Neural crest cell (in vitro differentiated cells): ENCODE measurements around the gene WBP2NL. TPM values are rescaled to one million over a fixed set of nuclear protein-coding genes. Genes with fewer than 3 reads are reported as not detected.

ENCODE experiments used
- DNase-seq: peaks from one replicate; pipeline ENCODE4 v3.0.0; 2021; ENCODE audit warnings: low read depth, mixed read lengths, low spot score
- H3K27ac Mint-ChIP-seq: one replicate; pipeline ENCODE4 v1.8.0; 2021; ENCODE audit warnings: mild to moderate bottlenecking, mixed read lengths; ENCODE audit not compliant: unreplicated experiment
- H3K27me3 Mint-ChIP-seq: 2 replicates; pipeline ENCODE4 v1.8.0; 2021; ENCODE audit warnings: low read depth, mild to moderate bottlenecking, mixed read lengths
- H3K36me3 Mint-ChIP-seq: 2 replicates; pipeline ENCODE4 v1.8.0; 2021; ENCODE audit warnings: low read depth, mild to moderate bottlenecking, mixed read lengths
- H3K4me1 Mint-ChIP-seq: 2 replicates; pipeline ENCODE4 v1.8.0; 2021; ENCODE audit warnings: mixed read lengths
- H3K4me3 Mint-ChIP-seq: one replicate; pipeline ENCODE4 v1.8.0; 2021; ENCODE audit warnings: mild to moderate bottlenecking, mixed read lengths
- H3K9me3 Mint-ChIP-seq: 2 replicates; pipeline ENCODE4 v1.8.0; 2021; ENCODE audit warnings: mixed read lengths
- CTCF ChIP-seq: fragments of 200-600 bp; sonication (generic); conservative IDR thresholded peaks from 2 replicates; pipeline ENCODE4 v1.5.0; 2021; ENCODE audit warnings: antibody characterized with exemption, mild to moderate bottlenecking
- total RNA-seq: library from RNA; stranded (reverse); gene quantifications from 2 replicates; pipeline ENCODE4 v1.2.1, GENCODE V29; 2021

Gene WBP2NL
- total RNA-seq, 1 donor from 2014 or later = not detected

GRCh38 chr22:42035256-42035655 is 36.7 kb downstream of the WBP2NL start:
- Mint-ChIP-seq H3K27me3 (peaks cover 23% of the 10 kb centered on the region), H3K36me3 (peaks cover 4% of the 10 kb centered on the region), H3K4me3 (no peak overlapping the region), H3K4me1 (no peaks in the 10 kb centered on the region), H3K9me3 (no peaks in the 10 kb centered on the region), H3K27ac (no peak overlapping the region)
- DNase-seq = no peak
- TF ChIP-seq CTCF = no peak

- no peak for DNase-seq
Measured at GRCh38 chr22:42039271-42039670, 40.7 kb downstream of the WBP2NL start.

GRCh38 chr22:42041784-42042183 is 43.2 kb downstream of the WBP2NL start:
- TF ChIP-seq CTCF = no peak
- Mint-ChIP-seq H3K9me3 (peaks cover 15% of the 10 kb centered on the region), H3K36me3 (peaks cover 6% of the 10 kb centered on the region), H3K27ac (no peak overlapping the region), H3K4me1 (no peaks in the 10 kb centered on the region), H3K27me3 (peaks cover 16% of the 10 kb centered on the region), H3K4me3 (no peak overlapping the region)
- DNase-seq = no peak

More at GRCh38 chr22:42039271-42039670, 40.7 kb downstream of the WBP2NL start:
- Mint-ChIP-seq H3K4me3 (no peak overlapping the region), H3K36me3 (peaks cover 6% of the 10 kb centered on the region), H3K9me3 (peaks cover 15% of the 10 kb centered on the region), H3K27ac (no peak overlapping the region), H3K27me3 (peaks cover 20% of the 10 kb centered on the region), H3K4me1 (no peaks in the 10 kb centered on the region)
- TF ChIP-seq CTCF = no peak

GRCh38 chr22:42050641-42051180 is 52.1 kb downstream of the WBP2NL start:
- Mint-ChIP-seq H3K27ac (no peak overlapping the region), H3K4me3 (no peak overlapping the region), H3K36me3 (no peaks in the 10 kb centered on the region), H3K4me1 (no peaks in the 10 kb centered on the region), H3K27me3 (no peaks in the 10 kb centered on the region), H3K9me3 (no peaks in the 10 kb centered on the region)
- TF ChIP-seq CTCF = no peak
- no peak for DNase-seq

- DNase-seq = no peak
- TF ChIP-seq CTCF = no peak
- H3K9me3 Mint-ChIP-seq = peaks cover 9% of the 10 kb centered on the region
- no peak overlapping the region for H3K4me3 Mint-ChIP-seq
- H3K27me3 Mint-ChIP-seq = no peaks in the 10 kb centered on the region
- H3K27ac Mint-ChIP-seq = no peak overlapping the region
- H3K4me1 Mint-ChIP-seq = no peaks in the 10 kb centered on the region
- H3K36me3 Mint-ChIP-seq = peaks cover 8% of the 10 kb centered on the region
Measured at GRCh38 chr22:42052765-42053164, 54.2 kb downstream of the WBP2NL start.
